A673 (cell line): Measurements from ENCODE around the gene GYS1. TPM values are rescaled to one million over a fixed set of nuclear protein-coding genes. Genes with fewer than 3 reads are reported as not detected.

Experiments
- BruUV-seq: library from RNA; stranded (reverse); fragments of 400-500 nt; replicated peaks from 2 replicates; lab custom pipeline; 2021; lab: Mats Ljungman, UMichigan
- CTCF ChIA-PET: fragments of 300-600 bp; sonication (Branson Sonifier 250); formaldehyde crosslinking; loops from one replicate; lab custom pipeline; 2022; ENCODE audit warnings: antibody characterized with exemption; lab: Charles Lee
- POLR2A ChIA-PET: fragments of 300-600 bp; sonication (Branson Sonifier 250); formaldehyde crosslinking; loops from one replicate; lab custom pipeline; 2022; ENCODE audit warnings: antibody characterized with exemption; ENCODE audit not compliant: low non-redundant PET; lab: Charles Lee
- DNase-seq: peaks from one replicate; pipeline ENCODE4 v3.0.0-alpha.2; 2015; ENCODE audit warnings: low spot score
- H3K27ac ChIP-seq: fragments of 200-600 bp; sonication (generic); 2 replicates; pipeline ENCODE4 v1.5.1; 2016; ENCODE audit warnings: mixed run types, low read depth, mild to moderate bottlenecking, mixed read lengths, antibody characterized with exemption, low read length; ENCODE audit not compliant: poor library complexity, severe bottlenecking
- H3K27me3 ChIP-seq: fragments of 200-600 bp; sonication (generic); replicated peaks from 2 replicates; pipeline ENCODE4 v1.6.1; 2017; ENCODE audit warnings: mixed run types, low read depth, mild to moderate bottlenecking, mixed read lengths, antibody characterized with exemption, low read length; ENCODE audit not compliant: insufficient read depth, poor library complexity
- H3K36me3 ChIP-seq: fragments of 200-600 bp; sonication (generic); 2 replicates; pipeline ENCODE4 v1.6.1; 2016; ENCODE audit warnings: mixed run types, mild to moderate bottlenecking, mixed read lengths, antibody characterized with exemption, low read length; ENCODE audit not compliant: insufficient read depth, poor library complexity, severe bottlenecking
- H3K4me1 ChIP-seq: fragments of 200-600 bp; sonication (generic); 2 replicates; pipeline ENCODE4 v1.6.1; 2017; ENCODE audit warnings: mixed run types, mild to moderate bottlenecking, mixed read lengths, antibody characterized with exemption, low read length; ENCODE audit not compliant: insufficient read depth, poor library complexity, severe bottlenecking
- H3K4me3 ChIP-seq: fragments of 200-600 bp; sonication (generic); 2 replicates; pipeline ENCODE4 v1.5.1; 2016; ENCODE audit warnings: low read depth, mixed run types, mild to moderate bottlenecking, mixed read lengths, low read length; ENCODE audit not compliant: poor library complexity, severe bottlenecking
- H3K9me3 ChIP-seq: fragments of 200-600 bp; sonication (generic); 2 replicates; pipeline ENCODE4 v1.6.1; 2016; ENCODE audit warnings: mixed run types, low read depth, mild to moderate bottlenecking, mixed read lengths, antibody characterized with exemption, low read length; ENCODE audit not compliant: poor library complexity, severe bottlenecking
- EZH2 ChIP-seq: fragments of 200-600 bp; sonication (generic); IDR thresholded peaks from 2 replicates; pipeline ENCODE4 v1.6.1; 2017; ENCODE audit warnings: borderline replicate concordance, low read depth, mild to moderate bottlenecking, mixed read lengths, antibody characterized with exemption, low read length; ENCODE audit not compliant: poor library complexity, severe bottlenecking
- intact Hi-C: fragments of 100-400 bp; cut with micrococcal nuclease; formaldehyde crosslinking; loops from one replicate; pipeline ENCODE4 v1.10.0; 2022; ENCODE audit not compliant: unreplicated experiment
- total RNA-seq: library from RNA; stranded (reverse); gene quantifications from 2 replicates; pipeline ENCODE4 v1.2.3, GENCODE V29; 2021
- TF ChIP-seq, protein P1 (sequence below): fragments of 300-800, 200-600 bp; sonication (generic); conservative IDR thresholded peaks from 2 replicates; pipeline ENCODE4 v1.5.1; 2017; ENCODE audit warnings: low read depth, mild to moderate bottlenecking, antibody characterized with exemption, low read length, moderate library complexity, mixed read lengths

The GYS1 gene
- total RNA-seq, 1 experiment from 2014 or later = 57.0 TPM

DNA sequence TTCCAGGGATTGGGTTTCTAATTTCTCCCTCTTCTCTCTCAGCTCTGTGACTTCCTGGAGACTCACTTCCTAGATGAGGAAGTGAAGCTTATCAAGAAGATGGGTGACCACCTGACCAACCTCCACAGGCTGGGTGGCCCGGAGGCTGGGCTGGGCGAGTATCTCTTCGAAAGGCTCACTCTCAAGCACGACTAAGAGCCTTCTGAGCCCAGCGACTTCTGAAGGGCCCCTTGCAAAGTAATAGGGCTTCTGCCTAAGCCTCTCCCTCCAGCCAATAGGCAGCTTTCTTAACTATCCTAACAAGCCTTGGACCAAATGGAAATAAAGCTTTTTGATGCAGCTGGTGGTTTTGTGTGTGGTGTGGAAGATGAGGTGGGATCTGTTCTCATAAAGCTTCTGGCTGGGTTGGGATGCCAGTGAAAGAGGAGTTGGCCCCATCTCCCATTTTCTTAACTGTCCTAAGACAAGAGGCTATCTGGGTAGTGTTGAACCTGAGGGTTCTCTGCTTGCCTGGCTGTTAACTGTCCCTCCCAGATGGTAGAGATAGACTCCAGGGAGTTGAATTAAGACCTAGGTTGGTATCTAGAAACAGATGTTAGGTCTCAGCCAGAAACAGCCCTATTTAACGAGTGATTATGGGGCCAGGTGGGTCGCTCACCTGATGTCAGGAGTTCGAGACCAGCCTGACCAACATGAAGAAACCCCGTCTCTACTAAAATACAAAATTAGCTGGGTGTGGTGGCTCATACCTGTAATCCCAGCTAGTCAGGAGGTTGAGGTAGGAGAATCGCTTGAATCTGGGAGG is 26.4 kb downstream of the GYS1 start:
- H3K27ac ChIP-seq = peak overlapping the region; percentile 91
- CTCF ChIA-PET = no interaction called here
- peak overlapping the region; percentile 77 for H3K4me3 ChIP-seq
- H3K9me3 ChIP-seq = no peaks in the 10 kb centered on the region
- H3K27me3 ChIP-seq = no peaks in the 10 kb centered on the region
- no TSS peak for BruUV-seq
- peak; percentile 79 for DNase-seq
- no peak for TF ChIP-seq EZH2
- TF ChIP-seq, protein P1, sequence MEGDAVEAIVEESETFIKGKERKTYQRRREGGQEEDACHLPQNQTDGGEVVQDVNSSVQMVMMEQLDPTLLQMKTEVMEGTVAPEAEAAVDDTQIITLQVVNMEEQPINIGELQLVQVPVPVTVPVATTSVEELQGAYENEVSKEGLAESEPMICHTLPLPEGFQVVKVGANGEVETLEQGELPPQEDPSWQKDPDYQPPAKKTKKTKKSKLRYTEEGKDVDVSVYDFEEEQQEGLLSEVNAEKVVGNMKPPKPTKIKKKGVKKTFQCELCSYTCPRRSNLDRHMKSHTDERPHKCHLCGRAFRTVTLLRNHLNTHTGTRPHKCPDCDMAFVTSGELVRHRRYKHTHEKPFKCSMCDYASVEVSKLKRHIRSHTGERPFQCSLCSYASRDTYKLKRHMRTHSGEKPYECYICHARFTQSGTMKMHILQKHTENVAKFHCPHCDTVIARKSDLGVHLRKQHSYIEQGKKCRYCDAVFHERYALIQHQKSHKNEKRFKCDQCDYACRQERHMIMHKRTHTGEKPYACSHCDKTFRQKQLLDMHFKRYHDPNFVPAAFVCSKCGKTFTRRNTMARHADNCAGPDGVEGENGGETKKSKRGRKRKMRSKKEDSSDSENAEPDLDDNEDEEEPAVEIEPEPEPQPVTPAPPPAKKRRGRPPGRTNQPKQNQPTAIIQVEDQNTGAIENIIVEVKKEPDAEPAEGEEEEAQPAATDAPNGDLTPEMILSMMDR = no peak
- H3K4me1 ChIP-seq = peaks cover 48% of the 10 kb centered on the region
- POLR2A ChIA-PET = interaction anchor here (0.6 kb wide), 1 partner anchor 1706 kb away, joined by 3 read pairs; no protein-coding TSS in a partner anchor
- intact Hi-C loops = loop anchor here (10.0 kb wide), 2 partner anchors 92 to 322 kb away; partner anchors contain the start of genes CA11 and PPP1R15A
- H3K36me3 ChIP-seq = peaks cover 25% of the 10 kb centered on the region

DNA sequence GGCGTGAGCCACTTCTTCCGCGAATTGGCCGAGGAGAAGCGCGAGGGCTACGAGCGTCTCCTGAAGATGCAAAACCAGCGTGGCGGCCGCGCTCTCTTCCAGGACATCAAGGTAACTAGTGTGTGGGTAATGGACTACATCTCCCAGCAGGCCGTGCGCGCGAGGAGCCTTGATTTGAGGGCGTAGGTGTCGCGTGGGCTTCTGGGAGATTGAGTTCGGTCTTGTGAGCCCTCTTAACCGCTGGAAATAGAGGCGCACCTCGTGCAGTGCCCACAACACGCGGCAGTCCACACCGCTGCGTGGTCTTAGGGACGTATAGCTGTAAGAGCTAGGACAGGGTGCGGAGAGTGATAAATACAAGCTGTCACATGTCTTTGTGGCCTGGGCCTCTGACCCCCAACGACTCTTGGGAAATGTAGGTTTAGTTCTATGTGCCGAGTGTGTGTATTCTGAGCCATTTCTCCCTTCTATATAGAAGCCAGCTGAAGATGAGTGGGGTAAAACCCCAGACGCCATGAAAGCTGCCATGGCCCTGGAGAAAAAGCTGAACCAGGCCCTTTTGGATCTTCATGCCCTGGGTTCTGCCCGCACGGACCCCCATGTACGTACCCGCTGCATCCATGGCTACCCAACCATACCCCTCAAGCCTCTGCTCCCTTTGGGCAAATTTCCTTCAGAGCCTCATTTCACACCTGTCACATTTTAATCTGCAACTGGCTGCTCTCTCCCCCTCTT is 27.1 kb downstream of the GYS1 start:
- H3K27ac ChIP-seq = peak overlapping the region; percentile 91

More for the DNA sequence above, 27.1 kb downstream of the GYS1 start:
- Histone ChIP-seq H3K27me3 (no peaks in the 10 kb centered on the region), H3K9me3 (no peaks in the 10 kb centered on the region), H3K4me1 (peaks cover 48% of the 10 kb centered on the region), H3K36me3 (peaks cover 25% of the 10 kb centered on the region), H3K4me3 (peak overlapping the region; percentile 77)
- ChIA-PET POLR2A (interaction anchor here (0.6 kb wide), 2 partner anchors 15 to 156 kb away, joined by 3 to 4 read pairs; no protein-coding TSS in a partner anchor), CTCF (no interaction called here)
- TSS peak; percentile 84 for BruUV-seq
- intact Hi-C loops = loop anchor here (10.0 kb wide), 2 partner anchors 91 to 321 kb away; partner anchors contain the start of genes CA11 and PPP1R15A
- DNase-seq = peak; percentile 94
- TF ChIP-seq, protein P1 = no peak
- no peak for TF ChIP-seq EZH2
